Stimulated activated CD4-positive, alpha-beta T cell treated with anti-CD3 and anti-CD28 coated beads, Interleukin-4, amount 100 ng/mL, for 24 hours (primary cell): Measurements from ENCODE around the gene PTPRM.

Experiments
- DNase-seq: peaks from one replicate; pipeline ENCODE4 v3.0.0-alpha.2; 2020

The PTPRM gene

DNA sequence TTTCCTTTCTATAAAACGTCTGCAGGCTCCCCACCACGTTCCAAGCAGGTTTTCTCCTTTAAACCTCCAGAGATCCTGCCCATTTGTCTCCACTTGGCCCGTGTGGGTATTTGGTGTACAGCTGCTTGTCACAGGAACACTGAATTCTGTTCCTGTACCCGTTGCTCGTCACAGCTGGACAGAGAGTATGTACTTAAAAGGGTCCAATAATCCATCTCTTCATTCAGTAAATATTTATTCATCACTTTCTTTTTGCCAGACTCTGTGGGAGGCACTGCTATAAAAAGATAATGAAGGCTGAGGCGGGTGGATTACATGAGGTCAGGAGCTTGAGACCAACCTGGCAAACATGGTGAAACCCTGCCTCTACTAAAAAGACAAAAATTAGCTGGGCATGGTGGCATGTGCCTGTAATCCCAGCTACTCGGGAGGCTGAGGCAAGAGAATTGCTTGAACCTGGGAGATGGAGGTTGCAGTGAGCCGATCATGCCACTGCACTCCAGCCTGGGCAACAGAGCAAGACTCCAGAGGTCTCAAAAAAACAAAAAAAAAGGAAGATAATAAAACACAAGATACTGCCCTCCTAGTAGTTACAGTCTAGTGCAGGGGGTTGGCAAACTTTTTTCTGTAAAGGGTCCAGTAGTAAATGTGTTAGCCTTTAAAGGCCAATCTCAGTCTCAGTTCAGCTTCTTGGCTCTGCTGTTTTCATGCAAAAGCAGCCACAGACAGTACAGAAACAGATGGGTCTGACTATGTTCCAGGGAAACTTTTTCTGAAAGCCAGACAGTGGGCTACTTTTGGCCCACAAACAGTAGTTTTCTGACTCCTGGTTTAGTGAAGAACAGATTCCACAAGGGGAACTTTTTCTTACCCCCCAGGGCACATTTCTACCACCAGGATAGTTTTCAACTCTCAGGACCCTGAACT, 732.2 kb downstream of the PTPRM start:
- no peak for DNase-seq

DNA sequence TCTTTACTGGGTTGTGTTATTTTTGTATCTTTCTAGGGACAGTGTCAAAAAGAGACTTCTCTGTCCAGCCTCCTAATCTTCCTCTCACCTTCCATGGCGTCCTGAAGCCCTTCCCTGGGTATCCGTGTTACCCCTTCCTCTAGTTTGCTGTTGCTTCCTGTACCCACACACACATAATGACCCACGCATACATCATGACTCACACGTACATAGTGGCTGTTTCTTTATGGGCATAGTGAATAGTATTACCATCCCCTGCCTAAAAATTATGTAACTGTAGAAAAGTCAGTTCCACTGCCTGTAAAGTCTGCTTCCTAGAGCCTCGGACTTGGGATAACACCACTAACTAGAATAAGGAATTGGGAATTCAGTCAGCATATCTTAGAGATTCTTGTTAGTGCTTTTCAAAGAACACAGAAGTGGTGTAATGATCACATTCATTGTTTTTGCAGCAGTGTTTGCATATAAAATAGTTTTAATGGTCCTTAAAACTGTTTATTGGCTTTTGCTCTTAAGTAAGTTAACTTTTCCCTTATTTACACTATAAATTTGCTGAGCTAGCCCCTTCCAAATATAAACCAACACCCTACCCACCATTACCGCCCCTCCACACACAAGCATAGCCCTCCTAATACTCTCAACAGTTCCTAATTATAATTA, 733.8 kb downstream of the PTPRM start:
- DNase-seq: no peak

DNA sequence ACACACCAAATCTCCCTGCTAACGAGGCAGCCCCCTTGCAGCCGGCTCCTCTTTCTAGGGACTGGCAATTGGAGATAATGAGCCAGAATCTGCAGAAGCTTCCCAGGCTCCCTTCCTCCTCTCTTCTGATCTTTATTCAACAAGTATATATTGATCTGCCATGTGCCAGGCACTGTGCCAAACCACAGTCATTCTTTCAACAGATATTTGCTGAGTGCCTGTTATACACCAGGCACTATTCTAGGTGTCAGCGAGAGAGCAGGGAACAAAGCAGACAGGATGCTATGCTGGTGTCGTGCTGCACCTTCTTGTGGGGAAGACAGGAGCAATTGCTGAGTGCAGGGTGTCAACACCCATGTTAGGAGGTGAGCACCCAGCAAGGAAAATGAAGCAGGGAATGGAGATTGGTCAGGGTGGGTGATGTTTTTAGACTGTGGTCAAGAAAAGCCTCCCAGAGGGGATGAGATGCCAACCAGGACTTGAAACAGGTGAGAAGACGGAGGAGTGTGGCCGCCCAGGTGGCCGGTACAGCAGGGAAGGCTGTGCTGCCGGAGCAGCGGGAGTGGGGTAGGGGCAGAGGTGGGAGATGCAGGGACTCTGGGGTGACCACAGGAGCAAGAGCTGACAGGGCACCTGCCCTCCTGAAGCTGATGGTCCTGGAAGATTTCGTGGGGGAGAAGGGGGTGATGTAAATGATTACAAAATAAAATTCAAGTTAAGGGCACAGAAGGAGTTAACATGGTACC, 734.5 kb downstream of the PTPRM start:
- no peak for DNase-seq

GRCh38 chr18:8303151-8303755, 736.1 kb downstream of the PTPRM start:
- DNase-seq: no peak

GRCh38 chr18:8307960-8308359, 740.8 kb downstream of the PTPRM start:
- DNase-seq: no peak

DNA sequence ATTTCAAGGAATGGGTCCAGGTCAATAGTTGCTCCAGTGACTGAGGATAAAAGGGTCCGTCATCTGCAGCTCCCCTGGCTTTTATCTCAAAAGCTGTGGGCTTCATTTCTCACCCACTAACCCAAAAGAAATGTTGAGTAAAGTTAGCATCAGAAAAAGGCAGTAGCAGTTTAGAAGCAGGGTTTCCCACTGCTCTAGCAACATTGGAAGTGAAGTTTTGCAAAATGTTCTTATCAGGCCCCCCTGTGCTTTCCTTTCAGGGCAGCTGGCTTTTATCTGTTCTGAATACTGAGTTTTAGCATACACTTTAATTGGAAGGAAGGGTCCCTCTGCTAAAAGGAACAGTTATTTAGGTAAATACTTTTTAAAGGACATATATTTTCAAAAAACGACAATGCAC, 745.9 kb downstream of the PTPRM start:
- no peak for DNase-seq

DNA sequence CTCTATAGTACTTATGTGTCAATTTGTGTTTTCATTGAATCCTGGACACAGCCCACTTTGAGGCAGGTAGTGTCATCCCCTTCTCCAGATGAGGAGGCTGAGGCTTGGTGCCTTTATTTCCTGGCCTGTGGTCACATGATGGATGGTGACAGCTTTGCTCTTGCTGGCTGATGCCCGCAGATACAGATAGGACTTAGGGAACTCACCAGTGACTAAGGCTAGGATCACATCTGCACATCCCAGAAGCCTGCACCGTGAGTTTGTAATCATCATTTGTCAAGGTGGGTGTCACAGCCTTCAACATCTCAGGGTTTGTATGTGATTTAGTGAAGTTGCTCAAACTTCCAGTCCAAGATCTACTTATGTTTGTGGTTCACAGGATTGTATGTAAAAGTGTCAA, 747.0 kb downstream of the PTPRM start:
- DNase-seq: no peak

DNA sequence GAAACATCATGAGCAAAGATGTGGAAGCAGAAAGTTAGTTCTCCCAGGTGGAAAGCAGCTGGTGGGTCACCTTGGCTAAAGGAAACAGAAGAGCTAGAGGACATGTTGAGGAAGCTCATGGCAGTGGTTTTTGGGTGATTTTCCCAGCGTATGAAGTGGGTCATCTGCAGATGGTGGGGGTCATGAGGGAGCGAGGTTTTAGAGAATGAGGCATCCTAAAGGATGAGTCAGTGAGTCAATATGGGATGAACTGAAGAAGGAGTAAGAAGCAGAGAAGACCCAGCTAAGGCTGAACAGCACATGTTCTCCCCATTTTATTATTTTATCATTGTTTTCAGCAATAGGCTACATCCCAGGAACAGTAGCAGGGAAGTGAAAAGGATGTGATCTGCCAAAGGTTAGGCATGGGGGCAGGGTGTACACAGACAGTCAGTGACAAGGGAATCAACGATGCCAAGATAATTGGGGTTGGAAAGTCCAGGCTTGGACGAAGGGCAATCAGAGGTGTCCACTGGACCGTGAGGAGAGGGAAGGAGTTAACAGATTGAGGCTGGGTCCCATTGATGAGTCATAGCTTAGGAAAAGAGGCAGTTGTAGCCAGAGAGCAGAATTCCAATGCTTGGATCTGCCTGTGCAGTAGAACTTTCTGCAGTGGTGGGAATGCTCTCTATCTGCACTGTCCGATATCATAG, 752.8 kb downstream of the PTPRM start:
- DNase-seq: no peak

- no peak for DNase-seq
Measured at GRCh38 chr18:8322486-8322885, 755.4 kb downstream of the PTPRM start.

- no peak for DNase-seq
Measured at GRCh38 chr18:8324343-8325065, 757.4 kb downstream of the PTPRM start.

DNA sequence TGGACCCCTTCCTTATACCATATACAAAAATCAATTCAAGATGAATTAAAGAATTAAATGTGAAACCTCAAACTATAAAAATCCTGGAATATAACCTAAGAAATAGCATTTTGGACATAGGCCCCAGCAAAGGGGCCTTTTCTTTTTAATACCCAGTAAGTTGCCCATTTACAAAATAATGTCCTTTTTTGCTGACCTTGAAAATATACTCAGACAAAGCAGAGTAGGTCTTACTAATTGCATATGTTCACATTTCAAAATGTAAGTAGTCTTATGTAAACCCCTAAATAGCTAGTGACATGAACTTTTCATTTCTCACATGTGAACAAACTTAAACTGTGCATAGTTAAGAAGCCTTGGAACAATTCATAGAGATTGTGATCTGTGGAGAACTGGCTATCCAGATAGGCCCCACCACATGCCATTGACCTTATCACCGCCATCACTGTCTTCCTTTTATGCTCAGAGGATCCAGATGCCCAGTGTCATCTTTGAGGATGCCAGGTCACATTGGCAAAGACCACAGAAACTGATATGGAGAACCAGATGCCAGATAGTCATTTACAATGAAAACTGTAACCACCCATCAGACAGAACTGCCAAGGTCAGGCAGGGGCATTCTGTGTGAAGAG, 759.8 kb downstream of the PTPRM start:
- DNase-seq: no peak

DNA sequence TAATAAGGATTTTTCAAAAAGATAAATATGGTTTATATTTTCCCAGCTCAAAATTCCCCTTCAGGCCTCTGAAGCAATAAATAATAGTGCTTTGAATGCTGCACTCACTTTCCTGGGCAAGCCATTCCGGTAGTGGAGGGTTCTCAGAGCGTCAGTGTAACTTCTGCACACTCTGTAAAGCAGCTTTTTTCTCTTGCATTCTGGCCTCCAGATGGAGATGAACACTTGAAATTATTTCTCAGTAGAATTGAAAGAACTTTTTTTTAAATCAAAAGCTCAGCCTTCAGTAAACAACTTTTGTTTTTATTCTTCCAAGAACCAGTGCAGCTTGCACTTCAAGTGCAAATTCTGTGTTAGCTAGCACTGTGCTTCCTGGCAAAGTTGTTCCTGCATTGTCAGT, 761.0 kb downstream of the PTPRM start:
- DNase-seq: no peak

DNA sequence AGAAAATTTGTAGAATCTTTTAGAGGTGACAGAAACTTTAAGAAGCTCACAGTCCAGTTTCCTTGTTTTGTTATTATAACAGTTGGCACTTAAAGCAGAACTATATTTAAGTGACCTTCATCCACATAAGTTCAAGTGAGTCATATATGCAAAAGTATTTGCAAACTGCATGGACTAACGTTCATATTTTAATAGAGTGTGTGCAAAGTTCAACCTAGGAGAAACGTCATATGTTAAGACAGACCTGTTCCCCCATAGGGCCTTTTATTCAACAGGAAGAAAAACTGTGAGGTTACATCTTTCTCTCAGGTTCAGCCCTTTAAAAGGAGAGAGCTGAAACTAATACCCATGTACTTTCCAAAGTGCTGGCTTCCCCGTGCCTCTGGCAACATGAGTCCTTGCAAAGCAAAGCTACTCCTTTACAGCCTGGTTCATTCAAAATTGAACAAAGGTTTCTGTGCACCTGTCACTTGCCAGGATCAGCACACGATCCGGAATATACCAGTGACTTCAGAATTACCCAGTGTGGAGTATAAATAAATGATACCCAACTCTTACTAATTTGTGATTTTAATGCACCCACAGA, 762.2 kb downstream of the PTPRM start:
- DNase-seq: no peak

- no peak for DNase-seq
Measured at GRCh38 chr18:8330575-8330974, 763.5 kb downstream of the PTPRM start.

DNA sequence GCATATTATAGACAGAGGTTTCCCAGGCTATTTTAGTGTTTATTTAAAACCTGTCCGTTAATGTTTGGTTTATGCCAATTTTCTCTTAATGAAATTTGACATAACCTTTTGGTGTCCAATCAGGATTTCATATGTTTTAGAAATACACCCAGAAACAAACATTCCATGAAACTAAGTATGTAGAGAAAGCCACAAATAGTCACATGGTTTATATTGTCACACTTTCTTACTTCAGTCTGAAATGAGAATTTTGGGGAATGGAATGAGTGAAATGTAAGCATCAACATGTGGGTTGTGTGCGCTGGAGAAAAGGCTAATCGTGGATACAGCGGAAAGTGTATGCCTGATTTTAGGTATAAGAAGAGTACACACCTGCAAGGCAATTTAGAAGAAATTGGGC, 765.2 kb downstream of the PTPRM start:
- DNase-seq: no peak

- no peak for DNase-seq
Measured at GRCh38 chr18:8333961-8334360, 766.8 kb downstream of the PTPRM start.

GRCh38 chr18:8337211-8337610, 770.1 kb downstream of the PTPRM start:
- DNase-seq: no peak

- no peak for DNase-seq
Measured at GRCh38 chr18:8339210-8339609, 772.1 kb downstream of the PTPRM start.

- DNase-seq: no peak
Measured at GRCh38 chr18:8339952-8340351, 772.8 kb downstream of the PTPRM start.

GRCh38 chr18:8341481-8342230, 774.5 kb downstream of the PTPRM start:
- no peak for DNase-seq
